ENCODE results near the gene EGFL7.

The EGFL7 gene

GRCh38 chr9:136667214-136667939 lies 4.7 kb downstream of the EGFL7 start:
- Histone ChIP-seq H3K36me3 (peaks cover 3% of the 10 kb centered on the region; the same call in 1 of the 2 replicates), H3K9me3 (ENCODE audit: severe bottlenecking) (no peaks in the 10 kb centered on the region), H3K27me3 (ENCODE audit: insufficient read depth, low read depth, severe bottlenecking) (no peaks in the 10 kb centered on the region), H3K27ac (no peak overlapping the region), H3K4me3 (ENCODE audit: low read depth, low read length) (no peak overlapping the region)
- DNase-seq = no peak
- no peak for TF ChIP-seq CTCF (IDR thresholded peaks at IDR 0.05; ENCODE audit: low read depth, low read length)

GRCh38 chr9:136667940-136668760 lies 5.4 kb downstream of the EGFL7 start:
- Histone ChIP-seq H3K36me3 (peaks cover 8% of the 10 kb centered on the region), H3K27ac (no peak overlapping the region), H3K4me3 (ENCODE audit: low read depth, low read length) (no peak overlapping the region), H3K27me3 (ENCODE audit: insufficient read depth, low read depth, severe bottlenecking) (no peaks in the 10 kb centered on the region), H3K9me3 (ENCODE audit: severe bottlenecking) (no peaks in the 10 kb centered on the region)
- peak; percentile 36 for TF ChIP-seq CTCF (IDR thresholded peaks at IDR 0.05; ENCODE audit: low read depth, low read length)
- DNase-seq = no peak

- Histone ChIP-seq H3K9me3 (ENCODE audit: severe bottlenecking) (no peaks in the 10 kb centered on the region), H3K36me3 (peaks cover 18% of the 10 kb centered on the region), H3K4me3 (ENCODE audit: low read depth, low read length) (no peak overlapping the region), H3K27me3 (ENCODE audit: insufficient read depth, low read depth, severe bottlenecking) (no peaks in the 10 kb centered on the region), H3K27ac (no peak overlapping the region)
- no peak for TF ChIP-seq CTCF (IDR thresholded peaks at IDR 0.05; ENCODE audit: low read depth, low read length)
- DNase-seq = no peak
Measured at GRCh38 chr9:136668983-136669790, 6.5 kb downstream of the EGFL7 start.

- peaks cover 24% of the 10 kb centered on the region for H3K36me3 ChIP-seq
- no peak overlapping the region for H3K4me3 ChIP-seq (ENCODE audit: low read depth, low read length)
- H3K9me3 ChIP-seq (ENCODE audit: severe bottlenecking) = no peaks in the 10 kb centered on the region
- DNase-seq = no peak
- no peak overlapping the region for H3K27ac ChIP-seq
- no peaks in the 10 kb centered on the region for H3K27me3 ChIP-seq (ENCODE audit: insufficient read depth, low read depth, severe bottlenecking)
- no peak for TF ChIP-seq CTCF (IDR thresholded peaks at IDR 0.05; ENCODE audit: low read depth, low read length)
Measured at GRCh38 chr9:136669791-136670464, 7.2 kb downstream of the EGFL7 start.

- Histone ChIP-seq H3K27ac (no peak overlapping the region), H3K4me3 (ENCODE audit: low read depth, low read length) (no peak overlapping the region), H3K9me3 (ENCODE audit: severe bottlenecking) (no peaks in the 10 kb centered on the region), H3K36me3 (peaks cover 24% of the 10 kb centered on the region), H3K27me3 (ENCODE audit: insufficient read depth, low read depth, severe bottlenecking) (no peaks in the 10 kb centered on the region)
- DNase-seq = no peak
- no peak for TF ChIP-seq CTCF (IDR thresholded peaks at IDR 0.05; ENCODE audit: low read depth, low read length)
Measured at GRCh38 chr9:136670576-136671253, 8.0 kb downstream of the EGFL7 start.
